ENCODE results near the gene KCNH8.

Gene KCNH8

DNA sequence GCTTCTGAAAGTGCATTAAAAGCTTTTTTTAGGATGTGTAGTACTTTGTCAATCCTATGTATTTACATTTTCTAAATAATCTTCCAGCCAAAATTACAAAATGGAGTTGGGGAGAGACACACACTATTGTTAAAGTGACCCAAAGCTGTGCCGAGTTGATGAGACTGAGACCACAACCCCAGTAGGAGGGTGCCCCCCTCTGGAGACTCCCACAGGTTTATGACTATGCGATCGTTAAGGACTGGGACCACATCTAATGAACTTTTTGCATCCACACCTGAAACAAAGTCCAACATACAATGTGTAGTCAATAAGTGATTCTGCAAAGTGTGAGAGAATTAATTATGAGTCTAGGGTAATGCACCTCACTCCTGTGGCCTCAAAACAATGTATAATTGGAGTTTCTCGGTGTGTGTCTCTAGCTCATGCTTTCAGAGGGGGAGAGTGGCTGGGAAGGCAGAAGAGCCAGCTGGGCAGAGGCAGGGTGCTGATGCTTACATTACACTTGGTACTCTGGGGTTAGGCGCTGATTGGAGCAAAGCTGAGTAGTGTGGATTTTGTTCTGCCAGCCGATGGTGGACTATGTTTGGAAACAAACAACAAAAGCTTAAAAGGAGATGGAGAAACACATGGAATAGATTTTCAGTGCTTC lies 102.8 kb downstream of the KCNH8 start:
- no peak for DNase-seq (ENCODE audit: low spot score)

DNA sequence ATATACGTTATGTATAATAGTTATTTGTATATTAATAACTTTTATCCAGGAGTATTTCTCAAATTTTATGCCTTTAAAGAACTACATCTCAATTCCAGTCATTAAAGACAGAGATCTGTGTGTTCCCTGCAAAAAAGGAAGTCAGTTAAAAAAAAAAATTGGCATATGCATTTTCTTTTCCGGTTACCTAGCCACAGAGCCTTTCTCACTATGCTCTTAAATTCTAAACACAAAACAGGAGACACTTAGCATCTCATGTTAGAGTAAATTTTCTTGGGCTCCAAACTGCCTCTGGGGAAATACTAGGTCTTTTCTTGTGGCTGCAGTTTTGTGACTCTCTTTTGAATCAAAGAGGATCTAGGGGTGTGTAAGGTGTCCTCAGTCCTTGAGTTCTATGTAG lies 105.9 kb downstream of the KCNH8 start:
- no peak for DNase-seq (ENCODE audit: low spot score)

DNA sequence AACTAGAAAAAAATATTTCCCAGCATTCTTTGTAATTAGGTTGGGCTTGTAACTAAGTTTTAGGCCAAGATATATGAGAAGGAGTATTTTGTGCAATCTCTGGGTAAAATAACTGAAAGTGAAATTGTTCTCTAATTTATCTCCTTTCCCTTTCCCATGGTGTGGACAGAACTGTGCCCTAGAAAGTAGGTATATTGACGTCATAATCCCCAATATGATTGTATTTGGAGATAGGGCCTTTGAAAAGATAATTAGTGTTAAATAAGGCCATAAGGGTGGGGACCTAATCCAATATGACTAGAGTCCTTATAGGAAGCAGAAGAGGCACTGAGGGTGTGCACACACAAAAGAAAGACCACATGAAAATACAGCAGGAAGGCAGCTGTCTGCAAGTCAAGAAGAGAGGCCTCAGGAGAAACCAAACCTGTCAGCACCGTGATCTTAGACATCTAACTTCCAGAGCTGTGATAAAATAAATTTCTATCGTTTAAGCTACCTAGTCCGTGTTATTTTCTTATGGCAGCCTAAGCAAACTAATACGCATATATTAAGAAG lies 106.6 kb downstream of the KCNH8 start:
- DNase-seq (ENCODE audit: low spot score) = no peak

DNA sequence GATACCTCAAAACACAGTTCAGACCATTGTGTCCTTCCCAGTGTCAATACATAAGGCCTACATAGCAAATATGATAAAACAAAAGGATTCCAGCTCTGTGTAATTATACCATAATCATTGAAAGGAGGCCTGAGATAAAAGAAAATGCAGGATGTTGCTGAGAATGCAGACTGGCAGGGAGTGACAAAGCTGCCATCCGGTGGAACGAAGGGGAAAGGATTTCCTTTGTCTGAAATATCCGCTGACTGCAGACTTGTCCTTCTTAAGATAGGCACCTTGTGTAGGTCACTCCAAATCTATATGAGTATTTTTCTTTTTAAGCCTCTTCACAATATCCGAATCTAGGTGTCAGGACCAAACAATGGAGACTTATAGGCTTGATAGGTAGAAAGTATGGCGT lies 108.0 kb downstream of the KCNH8 start:
- no peak for DNase-seq (ENCODE audit: low spot score)

DNA sequence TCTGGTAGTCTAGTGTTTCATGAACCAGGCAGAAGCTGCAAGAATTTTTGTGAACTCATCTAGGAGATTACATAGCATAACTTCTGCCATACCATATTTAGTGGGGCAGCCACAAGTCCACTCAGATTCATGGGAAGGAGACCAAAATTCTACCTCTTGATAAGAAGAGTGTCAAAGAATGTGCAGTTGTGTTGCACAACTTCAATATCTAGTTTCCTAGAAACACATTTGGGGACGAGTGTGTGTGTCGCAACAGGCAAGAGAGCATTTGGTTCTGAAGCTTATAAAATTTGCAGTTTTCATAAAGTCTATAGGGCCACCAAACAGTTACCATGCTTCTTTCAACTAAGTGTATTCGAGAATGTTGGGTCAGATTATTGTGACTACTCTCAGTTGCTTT lies 115.3 kb downstream of the KCNH8 start:
- DNase-seq (ENCODE audit: low spot score) = no peak

DNA sequence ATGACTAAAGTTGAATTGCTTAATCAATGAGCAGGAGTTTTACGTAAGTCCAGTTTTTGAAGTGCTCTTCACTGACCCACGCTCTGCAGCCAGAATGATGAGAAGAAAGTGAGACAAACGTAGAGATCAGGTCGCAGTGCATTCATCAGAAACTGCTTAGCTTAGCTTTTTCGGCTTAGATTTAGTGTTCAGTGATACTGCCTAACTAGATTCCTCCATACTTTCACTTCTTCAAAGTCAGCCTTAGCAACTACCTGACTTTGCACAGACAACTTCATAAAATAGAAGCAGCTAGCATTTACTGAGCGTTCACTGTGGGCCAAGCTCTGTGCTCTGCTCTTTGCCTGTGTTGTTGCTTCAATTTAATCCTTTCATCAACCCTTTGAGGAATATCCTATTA lies 116.1 kb downstream of the KCNH8 start:
- no peak for DNase-seq (ENCODE audit: low spot score)

DNA sequence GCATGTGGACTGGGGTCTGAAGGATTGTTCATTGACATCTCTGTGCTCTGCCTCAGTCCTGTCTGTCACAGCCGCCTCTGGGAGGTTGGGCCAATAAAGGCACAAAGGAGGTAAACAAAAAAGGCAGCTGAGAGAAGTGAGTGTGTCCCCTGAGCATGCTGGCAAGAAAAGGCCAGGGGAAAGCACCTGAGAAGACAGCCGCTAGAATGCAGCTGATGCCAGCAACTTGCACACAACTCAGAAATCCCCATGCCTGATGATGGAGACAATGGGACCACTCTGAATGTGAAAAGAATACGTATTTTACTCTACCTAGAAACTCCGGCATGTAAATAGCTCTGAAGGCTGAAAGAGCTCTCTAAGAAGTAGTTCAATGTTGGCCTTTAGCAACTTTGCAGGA lies 118.7 kb downstream of the KCNH8 start:
- no peak for DNase-seq (ENCODE audit: low spot score)

DNA sequence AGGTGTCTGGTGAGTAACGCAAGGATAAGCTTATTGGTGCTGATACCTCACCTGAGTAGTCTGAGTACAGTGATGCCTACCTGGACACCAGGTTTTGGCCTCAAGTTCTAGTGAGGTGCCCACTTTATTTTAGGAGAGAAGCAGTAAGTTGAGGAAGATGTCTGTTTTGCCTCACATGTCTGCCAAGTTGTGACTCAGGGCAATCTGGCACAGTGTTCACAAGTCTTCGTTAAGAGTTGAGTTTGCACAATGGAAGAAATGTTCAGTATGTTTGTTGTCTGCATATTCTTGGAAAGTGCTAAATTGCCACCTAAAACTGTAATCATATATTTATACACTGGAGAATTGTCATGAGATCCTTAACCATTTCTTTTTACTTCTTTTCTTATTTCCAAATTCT lies 122.2 kb downstream of the KCNH8 start:
- DNase-seq (ENCODE audit: low spot score) = no peak

DNA sequence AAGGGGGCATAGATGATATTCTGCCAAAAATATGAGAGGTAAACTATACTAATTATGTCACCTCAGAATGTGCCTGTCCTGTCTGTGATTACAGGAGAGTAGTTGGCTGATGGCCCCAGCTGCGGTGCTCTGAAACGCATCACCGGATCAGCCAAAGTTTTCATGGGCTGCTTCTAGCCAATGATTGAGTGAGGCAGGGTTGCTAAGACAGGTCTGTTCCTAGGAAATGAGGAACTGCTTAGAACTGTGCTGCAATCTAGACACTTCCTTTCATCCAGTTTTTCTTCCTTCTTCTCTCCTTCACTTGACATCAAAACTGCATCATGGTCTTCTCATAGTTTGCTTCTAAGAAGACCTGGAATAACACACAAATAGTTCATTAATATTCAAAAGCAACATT lies 124.0 kb downstream of the KCNH8 start:
- DNase-seq (ENCODE audit: low spot score) = no peak

DNA sequence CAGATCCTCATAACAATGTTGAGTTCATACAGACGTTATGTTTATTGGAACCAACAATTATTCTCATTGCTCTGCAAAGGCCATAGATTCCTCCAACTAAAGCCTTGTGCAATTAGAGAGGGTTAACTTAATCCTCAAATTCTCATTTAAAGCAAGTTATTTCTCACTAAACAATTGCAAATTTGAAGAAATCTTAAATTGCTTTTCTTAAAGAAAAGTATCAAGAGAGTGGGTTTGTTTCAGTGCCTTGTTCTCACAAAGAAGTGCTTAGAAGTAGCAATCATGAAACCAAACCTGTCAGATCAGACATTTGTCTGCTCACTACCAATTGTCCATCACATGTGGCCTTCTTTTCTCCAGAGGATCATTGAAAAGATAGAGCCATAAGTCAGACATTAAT lies 124.8 kb downstream of the KCNH8 start:
- no peak for DNase-seq (ENCODE audit: low spot score)

DNA sequence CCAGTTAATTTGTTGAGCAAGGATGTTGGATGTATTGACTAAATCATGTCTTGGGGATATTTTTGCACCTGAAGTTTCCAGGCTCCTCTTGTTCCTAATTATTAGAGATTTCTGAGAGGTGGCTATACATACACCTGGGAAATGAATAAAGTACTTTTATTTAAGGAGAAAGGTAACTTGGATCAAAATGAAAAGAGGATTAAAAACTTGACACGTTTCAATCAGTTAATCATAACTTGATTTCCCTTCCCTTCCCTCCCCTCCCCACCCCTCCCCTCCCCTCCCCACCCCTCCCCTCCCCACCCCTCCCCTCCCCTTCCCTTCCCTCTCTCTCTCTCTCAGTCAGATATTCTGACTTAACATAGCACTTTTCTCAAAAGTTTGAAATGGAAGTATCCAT lies 126.3 kb downstream of the KCNH8 start:
- DNase-seq (ENCODE audit: low spot score) = no peak

DNA sequence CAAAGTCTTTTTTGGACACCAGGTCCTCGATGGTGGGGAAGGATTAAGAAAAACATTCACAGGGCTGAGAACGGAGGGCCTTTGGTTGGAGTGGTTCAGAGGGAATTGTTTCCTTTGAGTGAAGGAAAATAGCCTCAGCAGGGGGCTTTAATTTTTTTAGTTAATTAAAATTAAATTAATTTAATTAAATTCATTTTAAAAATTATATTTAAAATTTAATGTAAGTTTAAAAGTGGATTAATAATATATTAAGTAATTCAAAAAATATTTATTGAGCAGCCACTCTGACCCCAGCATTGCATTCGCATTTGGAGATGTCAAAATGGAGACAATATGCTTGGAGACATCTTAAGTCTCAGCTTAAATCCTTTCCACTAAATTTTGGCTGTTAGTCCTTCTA lies 136.7 kb downstream of the KCNH8 start:
- DNase-seq (ENCODE audit: low spot score) = no peak

DNA sequence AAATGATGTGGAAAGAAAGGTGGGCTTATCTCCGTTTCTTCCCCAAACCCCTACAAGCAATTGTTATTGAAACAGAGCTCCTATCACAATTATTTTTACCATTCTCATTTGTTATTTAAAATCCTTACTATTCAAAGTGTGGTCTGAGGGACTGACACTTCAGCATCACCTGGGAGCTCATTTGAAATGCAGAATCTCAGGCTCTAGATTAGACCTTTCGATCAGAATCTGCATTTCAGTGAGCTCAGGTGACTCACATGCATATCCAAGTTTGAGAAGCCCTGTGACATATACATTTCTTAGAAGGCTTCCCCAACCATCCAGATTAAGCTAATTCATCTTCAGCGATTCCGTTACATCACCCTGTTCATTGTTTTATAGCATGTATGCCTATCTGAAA lies 145.0 kb downstream of the KCNH8 start:
- no peak for DNase-seq (ENCODE audit: low spot score)

DNA sequence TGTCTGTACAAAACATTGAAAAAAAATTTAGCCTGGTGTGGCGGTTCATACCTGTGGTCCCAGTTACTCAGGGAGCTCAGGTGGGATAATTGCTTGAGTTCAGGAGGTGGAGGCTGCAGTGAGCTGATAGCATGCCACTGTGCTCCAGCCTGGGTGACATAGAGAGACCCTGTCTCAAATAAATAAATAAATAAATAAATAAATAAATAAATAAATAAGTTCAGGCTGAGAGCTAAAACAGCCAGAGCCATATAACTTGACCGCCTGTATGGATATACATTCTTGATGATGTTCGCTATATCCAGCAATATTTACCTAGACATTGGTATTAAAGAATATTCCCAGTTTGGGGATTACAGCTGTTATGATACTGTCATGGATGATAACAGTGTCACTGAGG lies 146.9 kb downstream of the KCNH8 start:
- DNase-seq (ENCODE audit: low spot score) = no peak

DNA sequence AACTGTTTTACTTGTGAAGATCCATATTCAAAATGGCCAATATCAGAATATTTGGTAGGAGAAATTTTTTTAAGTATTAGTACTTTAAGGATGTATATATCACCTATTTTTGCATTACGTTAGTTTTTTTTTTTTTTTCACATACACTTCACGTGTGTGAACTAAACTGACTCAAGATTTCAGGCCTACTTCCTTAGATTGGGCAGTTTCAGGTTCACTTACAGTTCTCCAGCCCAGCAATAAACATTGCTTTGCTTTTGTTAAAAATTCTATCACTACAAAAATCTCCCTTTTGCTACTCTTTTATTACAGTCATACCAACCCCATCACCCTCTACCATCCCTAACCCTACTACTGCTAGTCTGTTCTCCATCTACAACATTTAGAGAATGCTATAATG lies 183.6 kb downstream of the KCNH8 start:
- DNase-seq (ENCODE audit: low spot score) = no peak

DNA sequence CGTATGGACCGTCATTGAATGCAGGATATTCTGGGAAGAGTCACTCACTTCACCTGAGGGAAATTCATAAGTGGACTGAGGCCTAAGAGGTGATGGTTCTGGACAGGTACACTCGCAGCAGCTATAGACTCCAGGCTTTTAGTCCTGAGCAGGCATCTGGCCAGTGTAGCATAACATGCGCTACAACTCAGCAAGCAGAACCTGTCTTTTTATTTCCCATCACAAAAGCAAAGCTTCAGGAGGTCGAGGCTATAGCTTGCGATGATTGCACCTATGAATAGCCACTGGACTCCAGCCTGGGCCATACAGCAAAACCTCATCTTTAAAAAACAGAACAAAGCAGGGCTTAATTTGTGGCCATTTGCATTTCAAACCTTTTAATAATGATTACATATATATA lies 185.8 kb downstream of the KCNH8 start:
- DNase-seq (ENCODE audit: low spot score) = no peak

DNA sequence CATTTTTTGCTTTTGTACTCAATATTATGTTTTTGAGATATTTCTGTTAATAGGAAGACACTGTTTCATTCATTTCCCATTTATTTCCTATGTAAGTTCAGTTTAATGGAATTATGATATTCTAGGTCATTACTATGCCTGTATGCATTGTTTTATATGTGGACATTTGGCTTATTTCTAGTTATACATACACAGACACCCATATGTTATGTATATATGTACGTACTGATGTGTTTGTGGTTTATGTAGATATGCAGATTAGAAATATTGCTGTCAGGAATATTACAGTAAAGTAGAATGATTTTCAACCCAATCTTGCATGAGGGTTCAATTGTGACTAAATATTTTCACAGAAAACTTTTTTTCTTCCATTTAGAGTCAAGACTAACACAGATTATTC lies 190.5 kb downstream of the KCNH8 start:
- DNase-seq (ENCODE audit: low spot score) = no peak

DNA sequence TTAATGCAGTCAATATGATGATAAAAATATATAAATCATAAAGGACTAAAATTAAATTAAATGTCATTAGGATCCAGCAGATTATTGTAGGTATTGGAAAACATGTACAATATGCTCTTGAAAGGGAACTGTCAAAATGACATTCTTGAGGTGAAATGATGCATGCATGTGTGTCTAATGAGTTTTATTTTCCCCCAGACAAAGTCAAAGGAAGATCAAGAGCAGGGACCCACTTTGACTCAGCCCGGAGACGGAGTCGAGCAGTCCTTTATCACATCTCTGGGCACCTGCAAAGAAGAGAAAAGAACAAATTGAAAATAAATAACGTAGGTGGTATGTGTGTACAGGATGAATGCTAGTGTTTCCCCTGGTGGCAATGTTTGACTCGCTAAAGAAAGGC lies 194.1 kb downstream of the KCNH8 start:
- no peak for DNase-seq (ENCODE audit: low spot score)

DNA sequence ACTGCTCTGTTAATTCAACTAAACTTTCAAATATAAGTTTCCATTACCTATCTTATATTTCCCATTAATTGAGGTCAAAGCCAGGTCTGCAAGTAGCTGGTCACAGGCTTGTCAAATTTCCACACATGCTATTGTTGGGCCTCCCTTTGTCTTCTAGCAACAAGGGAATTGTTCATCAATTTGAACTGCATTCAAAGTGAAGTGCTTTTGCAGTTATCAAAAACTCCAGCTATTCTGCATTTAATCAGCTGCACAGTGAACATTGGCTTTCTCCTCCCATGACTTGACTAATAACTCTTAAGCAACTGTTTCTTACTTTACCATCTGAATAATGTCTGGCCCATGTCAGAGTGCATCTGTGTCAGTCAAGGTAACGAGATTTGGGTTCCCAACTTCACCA lies 198.4 kb downstream of the KCNH8 start:
- DNase-seq (ENCODE audit: low spot score) = no peak

DNA sequence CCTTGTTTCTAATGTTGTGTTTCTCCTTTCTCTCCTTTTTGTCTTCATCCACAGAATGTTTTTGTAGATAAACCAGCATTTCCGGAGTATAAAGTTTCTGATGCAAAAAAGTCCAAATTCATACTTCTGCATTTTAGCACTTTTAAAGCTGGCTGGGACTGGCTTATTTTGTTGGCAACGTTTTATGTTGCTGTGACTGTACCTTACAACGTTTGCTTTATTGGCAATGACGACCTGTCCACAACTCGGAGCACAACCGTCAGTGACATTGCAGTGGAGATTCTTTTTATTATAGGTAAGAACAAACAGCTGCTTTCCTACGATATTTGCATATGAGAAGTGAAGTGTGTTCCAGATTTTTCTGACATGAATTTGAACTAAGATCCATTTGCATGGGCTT lies 199.4 kb downstream of the KCNH8 start:
- DNase-seq (ENCODE audit: low spot score) = no peak

DNA sequence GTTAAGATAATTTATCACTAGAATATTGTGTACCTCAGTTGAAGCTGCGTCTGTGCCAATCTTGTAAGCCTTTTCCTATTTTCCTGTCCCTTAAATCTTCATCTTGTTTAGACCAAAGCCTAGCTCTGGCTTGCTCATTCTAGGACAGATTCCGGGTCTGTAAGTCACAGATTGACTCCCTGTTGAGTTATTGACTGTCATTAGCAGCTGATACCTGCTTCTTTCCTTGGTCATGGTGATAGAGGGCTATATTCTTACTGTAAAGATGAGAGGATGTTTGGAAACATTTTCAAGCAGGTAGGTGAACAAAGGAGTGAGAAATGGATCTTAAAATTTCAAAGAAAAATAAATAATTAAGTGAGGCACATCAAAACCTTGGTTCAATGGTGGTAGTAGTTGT lies 200.2 kb downstream of the KCNH8 start:
- DNase-seq (ENCODE audit: low spot score) = no peak

DNA sequence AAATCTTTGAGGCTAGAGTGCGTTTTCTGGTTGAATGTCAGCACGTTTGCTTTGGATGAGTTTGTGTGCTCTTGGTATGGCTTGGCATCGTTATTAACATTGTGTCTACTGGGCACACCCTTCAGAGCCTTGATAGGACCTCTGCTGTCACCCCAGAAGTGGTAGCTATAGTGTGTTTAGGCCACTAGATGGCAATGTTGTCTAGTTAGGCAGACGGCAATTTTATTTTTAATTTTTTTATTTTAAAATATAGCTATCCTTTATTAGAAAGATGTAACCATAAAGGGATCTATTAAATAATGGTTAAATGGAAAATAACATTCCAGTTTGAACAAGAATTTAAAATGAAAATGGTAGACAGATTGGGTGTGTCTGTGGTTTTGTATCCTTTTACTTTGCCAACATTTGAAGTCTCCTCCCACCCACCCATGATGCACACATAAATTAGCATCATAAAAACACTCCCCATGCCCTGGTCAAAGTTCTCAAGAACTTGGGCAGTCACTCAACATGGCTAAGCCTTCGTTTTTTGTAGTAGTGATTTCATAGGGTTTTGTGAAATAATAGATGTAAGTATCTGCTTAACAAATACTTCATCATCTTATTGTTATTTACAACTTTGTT lies 200.7 kb downstream of the KCNH8 start:
- DNase-seq (ENCODE audit: low spot score) = peak; percentile 33

DNA sequence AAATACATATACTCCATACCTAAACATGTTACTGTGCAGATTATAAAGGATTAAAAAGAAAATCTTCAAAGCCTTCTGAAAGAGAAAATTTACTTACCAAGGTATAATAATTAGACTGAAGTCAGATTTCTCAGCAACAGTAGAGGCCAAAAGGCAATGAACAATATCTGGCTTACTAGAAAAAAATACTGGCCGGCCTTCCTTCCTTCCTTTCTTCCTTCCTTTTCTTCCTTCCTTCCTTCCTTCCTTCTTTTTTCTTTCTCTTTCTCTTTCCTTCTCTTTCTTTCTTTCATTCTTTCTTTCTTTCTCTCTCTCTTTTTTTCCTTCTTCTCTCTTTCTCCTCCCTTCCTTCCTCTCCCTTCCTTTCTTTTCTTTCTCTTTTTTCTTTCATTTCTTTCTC lies 209.6 kb downstream of the KCNH8 start:
- no peak for DNase-seq (ENCODE audit: low spot score)

DNA sequence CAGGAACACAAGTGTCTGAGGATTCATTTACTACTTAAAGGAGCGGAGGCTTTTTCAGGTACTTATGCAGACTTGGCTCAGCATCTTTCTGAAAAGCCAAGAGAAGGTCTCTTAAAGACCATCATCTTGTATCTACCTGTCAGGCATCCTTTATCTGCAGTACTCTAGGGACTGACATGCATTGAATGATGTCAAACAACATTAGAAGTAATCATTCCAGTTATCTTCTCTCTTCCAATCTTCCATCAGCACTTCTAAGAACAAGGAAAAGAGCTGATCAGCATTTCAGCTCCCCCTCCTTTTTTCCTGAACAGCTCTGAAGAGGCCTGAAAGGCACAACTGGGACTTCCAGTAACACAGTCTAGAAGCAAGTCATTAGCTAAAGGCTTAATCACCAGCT lies 214.8 kb downstream of the KCNH8 start:
- no peak for DNase-seq (ENCODE audit: low spot score)
